AG10803 (cell line): ENCODE data around the gene MYOM1.

ENCODE experiments used
- DNase-seq: peaks from one replicate; pipeline ENCODE4 v3.0.0; 2010; ENCODE audit warnings: low read depth
- H3K4me3 ChIP-seq: 2 replicates; pipeline ENCODE4 v1.5.1; 2011; ENCODE audit warnings: mild to moderate bottlenecking, low read length, control low read depth
- CTCF ChIP-seq: conservative IDR thresholded peaks from 2 replicates; pipeline ENCODE4 v1.5.1; 2011; ENCODE audit warnings: mild to moderate bottlenecking, low read length, control low read depth, inconsistent platforms

MYOM1 gene

GRCh38 chr18:3100498-3101132 is 119.2 kb downstream of the MYOM1 start:
- no peak for TF ChIP-seq CTCF
- DNase-seq: no peak
- no peak overlapping the region for H3K4me3 ChIP-seq

GRCh38 chr18:3099327-3099726 is 120.4 kb downstream of the MYOM1 start:
- no peak overlapping the region for H3K4me3 ChIP-seq
- no peak for TF ChIP-seq CTCF
- DNase-seq: no peak

GRCh38 chr18:3097082-3097481 is 122.7 kb downstream of the MYOM1 start:
- no peak overlapping the region for H3K4me3 ChIP-seq
- no peak for DNase-seq
- TF ChIP-seq CTCF: no peak

GRCh38 chr18:3095921-3096320 is 123.8 kb downstream of the MYOM1 start:
- DNase-seq: no peak
- no peak overlapping the region for H3K4me3 ChIP-seq
- TF ChIP-seq CTCF: no peak

GRCh38 chr18:3094338-3094684 is 125.5 kb downstream of the MYOM1 start:
- DNase-seq: no peak
- no peak overlapping the region for H3K4me3 ChIP-seq
- no peak for TF ChIP-seq CTCF

GRCh38 chr18:3093624-3094337 is 126.0 kb downstream of the MYOM1 start:
- no peak for DNase-seq
- H3K4me3 ChIP-seq: no peak overlapping the region
- TF ChIP-seq CTCF: no peak

- H3K4me3 ChIP-seq: no peak overlapping the region
- TF ChIP-seq CTCF: no peak
- DNase-seq: no peak
These were observed 127.0 kb downstream of the MYOM1 start for GRCh38 chr18:3092727-3093126.
